Hepatocyte (in vitro differentiated cells): ENCODE results near the gene UNC5A. TPM values are rescaled to one million over a fixed set of nuclear protein-coding genes. Genes with fewer than 3 reads are reported as not detected.

Experiments used
- DNase-seq: peaks from one replicate; pipeline ENCODE4 v3.0.0-alpha.2; 2016; ENCODE audit warnings: low spot score
- H2AFZ ChIP-seq: fragments of 200-600 bp; sonication (generic); 2 replicates; pipeline ENCODE4 v1.6.0; 2016; ENCODE audit warnings: antibody characterized with exemption, mild to moderate bottlenecking
- H3K27ac ChIP-seq: fragments of 200-600 bp; sonication (generic); 2 replicates; pipeline ENCODE4 v1.5.1; 2016; ENCODE audit warnings: mild to moderate bottlenecking
- H3K27me3 ChIP-seq: fragments of 200-600 bp; sonication (generic); 2 replicates; pipeline ENCODE4 v1.6.1; 2016
- H3K36me3 ChIP-seq: fragments of 200-600 bp; sonication (generic); replicated peaks from 2 replicates; pipeline ENCODE4 v1.5.1; 2016; ENCODE audit warnings: low read depth; ENCODE audit not compliant: insufficient read depth
- H3K4me1 ChIP-seq: fragments of 200-600 bp; sonication (generic); 2 replicates; pipeline ENCODE4 v1.5.1; 2016; ENCODE audit warnings: mild to moderate bottlenecking, moderate library complexity; ENCODE audit not compliant: insufficient read depth
- H3K4me2 ChIP-seq: fragments of 200-600 bp; sonication (generic); 2 replicates; pipeline ENCODE4 v1.6.0; 2016
- H3K4me3 ChIP-seq: fragments of 200-600 bp; sonication (generic); 2 replicates; pipeline ENCODE4 v1.5.1; 2016; ENCODE audit warnings: mild to moderate bottlenecking
- H3K79me2 ChIP-seq: fragments of 200-600 bp; sonication (generic); 2 replicates; pipeline ENCODE4 v1.6.0; 2017; ENCODE audit warnings: mild to moderate bottlenecking
- H3K9me2 ChIP-seq: fragments of 200-600 bp; sonication (generic); replicated peaks from 2 replicates; pipeline ENCODE4 v1.6.0; 2017; ENCODE audit warnings: mild to moderate bottlenecking; ENCODE audit not compliant: insufficient read depth
- H3K9me3 ChIP-seq: fragments of 200-600 bp; sonication (generic); 2 replicates; pipeline ENCODE4 v1.5.1; 2016; ENCODE audit warnings: low read depth, mild to moderate bottlenecking
- H4K20me1 ChIP-seq: fragments of 200-600 bp; sonication (generic); 2 replicates; pipeline ENCODE4 v1.6.0; 2016; ENCODE audit warnings: mild to moderate bottlenecking; ENCODE audit not compliant: insufficient read depth, poor library complexity, severe bottlenecking
- EZH2 ChIP-seq: fragments of 200-600 bp; sonication (generic); IDR thresholded peaks from 2 replicates; pipeline ENCODE4 v1.6.1; 2016; ENCODE audit warnings: antibody characterized with exemption, mild to moderate bottlenecking, borderline replicate concordance
- EZH2phosphoT487 ChIP-seq: fragments of 200-600 bp; sonication (generic); IDR thresholded peaks from one replicate; pipeline ENCODE4 v1.6.1; 2018; ENCODE audit warnings: antibody characterized with exemption, mild to moderate bottlenecking, low read depth, moderate library complexity; ENCODE audit not compliant: unreplicated experiment, severe bottlenecking
- WGBS: methylation state at CpG from one replicate; pipeline ENCODE4 v1.1.6; 2016; ENCODE audit warnings: low lambda C conversion rate; ENCODE audit errors: missing lambda C conversion rate; 5-methylcytosine and 5-hydroxymethylcytosine counted together
- polyA plus RNA-seq: library from polyadenylated mRNA; unstranded; fragments of >200 nt; fragmentation: Nextera tagmentation; extraction: Ambion mirVana; gene quantifications from 2 replicates; pipeline ENCODE4 v1.2.1, GENCODE V29; 2016
- total RNA-seq: library from RNA; depleted of rRNA; stranded (reverse); fragments of >200 nt; gene quantifications from 2 replicates; pipeline ENCODE4 v1.2.3, GENCODE V29; 2014
- TF ChIP-seq, protein P1 (sequence below): fragments of 200-600 bp; sonication (generic); IDR thresholded peaks from 2 replicates; pipeline ENCODE4 v1.5.1; 2016; ENCODE audit warnings: antibody characterized with exemption, mild to moderate bottlenecking; ENCODE audit not compliant: poor library complexity

Gene UNC5A
- total and polyA plus RNA-seq, 2 experiments from 2014 or later, result 0.10 to 1.1 TPM

DNA sequence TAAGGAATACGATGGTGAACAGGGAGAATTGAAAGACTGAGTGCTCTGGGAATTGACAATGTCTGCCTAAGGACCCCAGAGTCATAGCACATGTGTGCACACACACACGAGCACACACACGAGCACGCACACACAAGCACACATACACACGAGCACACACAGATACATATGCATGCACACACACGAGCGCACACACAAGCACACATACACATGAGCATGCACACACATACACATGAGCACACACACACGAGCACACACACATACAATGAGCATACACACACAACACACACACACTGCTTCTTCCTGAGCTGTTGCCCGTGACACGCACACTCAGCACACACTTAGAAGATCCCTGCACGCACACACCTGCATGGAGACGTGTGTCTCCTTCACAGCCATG lies 10.9 kb upstream of the UNC5A start:
- no peak for DNase-seq
- Histone ChIP-seq H3K4me2 (no peak overlapping the region), H2AFZ (no peak overlapping the region), H3K27ac (no peak overlapping the region), H3K36me3 (no peaks in the 10 kb centered on the region), H4K20me1 (no peaks in the 10 kb centered on the region), H3K79me2 (no peaks in the 10 kb centered on the region), H3K9me3 (no peaks in the 10 kb centered on the region), H3K27me3 (peaks cover 24% of the 10 kb centered on the region), H3K4me3 (no peak overlapping the region), H3K9me2 (no peaks in the 10 kb centered on the region), H3K4me1 (no peaks in the 10 kb centered on the region)
- TF ChIP-seq EZH2 (no peak), EZH2phosphoT487 (no peak)
- TF ChIP-seq, protein P1, sequence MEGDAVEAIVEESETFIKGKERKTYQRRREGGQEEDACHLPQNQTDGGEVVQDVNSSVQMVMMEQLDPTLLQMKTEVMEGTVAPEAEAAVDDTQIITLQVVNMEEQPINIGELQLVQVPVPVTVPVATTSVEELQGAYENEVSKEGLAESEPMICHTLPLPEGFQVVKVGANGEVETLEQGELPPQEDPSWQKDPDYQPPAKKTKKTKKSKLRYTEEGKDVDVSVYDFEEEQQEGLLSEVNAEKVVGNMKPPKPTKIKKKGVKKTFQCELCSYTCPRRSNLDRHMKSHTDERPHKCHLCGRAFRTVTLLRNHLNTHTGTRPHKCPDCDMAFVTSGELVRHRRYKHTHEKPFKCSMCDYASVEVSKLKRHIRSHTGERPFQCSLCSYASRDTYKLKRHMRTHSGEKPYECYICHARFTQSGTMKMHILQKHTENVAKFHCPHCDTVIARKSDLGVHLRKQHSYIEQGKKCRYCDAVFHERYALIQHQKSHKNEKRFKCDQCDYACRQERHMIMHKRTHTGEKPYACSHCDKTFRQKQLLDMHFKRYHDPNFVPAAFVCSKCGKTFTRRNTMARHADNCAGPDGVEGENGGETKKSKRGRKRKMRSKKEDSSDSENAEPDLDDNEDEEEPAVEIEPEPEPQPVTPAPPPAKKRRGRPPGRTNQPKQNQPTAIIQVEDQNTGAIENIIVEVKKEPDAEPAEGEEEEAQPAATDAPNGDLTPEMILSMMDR, result no peak
- WGBS, result 87% methylated on average over 12 of the region's 12 CpGs

DNA sequence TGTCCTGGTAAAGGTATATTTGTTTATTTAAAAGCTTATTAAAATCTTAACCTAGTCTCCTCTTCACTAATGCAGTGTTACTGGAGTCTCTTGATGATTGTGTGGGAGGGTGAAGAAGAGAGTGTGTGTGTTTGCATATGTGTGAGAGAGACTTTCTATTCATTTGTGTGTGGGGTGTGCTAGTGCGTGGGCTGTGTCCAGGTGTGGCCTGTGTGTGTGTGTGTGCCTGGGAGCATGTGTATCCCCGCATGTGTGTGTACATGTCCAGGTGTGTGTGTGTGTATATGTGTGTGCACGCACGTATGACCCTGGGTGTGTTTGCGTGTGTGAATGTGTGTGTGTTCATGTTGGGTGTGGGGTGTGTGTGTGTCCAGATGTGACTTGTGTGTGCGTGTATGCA lies 10.3 kb upstream of the UNC5A start:
- no peak overlapping the region for H3K4me2 ChIP-seq
- no peaks in the 10 kb centered on the region for H3K36me3 ChIP-seq
- H4K20me1 ChIP-seq, result no peaks in the 10 kb centered on the region
- peaks cover 26% of the 10 kb centered on the region for H3K27me3 ChIP-seq
- DNase-seq, result no peak
- 96% methylated on average over 6 of the region's 6 CpGs for WGBS
- H3K27ac ChIP-seq, result no peak overlapping the region
- H3K4me1 ChIP-seq, result no peaks in the 10 kb centered on the region
- no peak overlapping the region for H2AFZ ChIP-seq
- no peaks in the 10 kb centered on the region for H3K9me2 ChIP-seq
- no peaks in the 10 kb centered on the region for H3K79me2 ChIP-seq
- H3K4me3 ChIP-seq, result no peak overlapping the region
- no peak for TF ChIP-seq EZH2phosphoT487
- TF ChIP-seq, protein P1, result no peak
- no peak for TF ChIP-seq EZH2
- no peaks in the 10 kb centered on the region for H3K9me3 ChIP-seq

DNA sequence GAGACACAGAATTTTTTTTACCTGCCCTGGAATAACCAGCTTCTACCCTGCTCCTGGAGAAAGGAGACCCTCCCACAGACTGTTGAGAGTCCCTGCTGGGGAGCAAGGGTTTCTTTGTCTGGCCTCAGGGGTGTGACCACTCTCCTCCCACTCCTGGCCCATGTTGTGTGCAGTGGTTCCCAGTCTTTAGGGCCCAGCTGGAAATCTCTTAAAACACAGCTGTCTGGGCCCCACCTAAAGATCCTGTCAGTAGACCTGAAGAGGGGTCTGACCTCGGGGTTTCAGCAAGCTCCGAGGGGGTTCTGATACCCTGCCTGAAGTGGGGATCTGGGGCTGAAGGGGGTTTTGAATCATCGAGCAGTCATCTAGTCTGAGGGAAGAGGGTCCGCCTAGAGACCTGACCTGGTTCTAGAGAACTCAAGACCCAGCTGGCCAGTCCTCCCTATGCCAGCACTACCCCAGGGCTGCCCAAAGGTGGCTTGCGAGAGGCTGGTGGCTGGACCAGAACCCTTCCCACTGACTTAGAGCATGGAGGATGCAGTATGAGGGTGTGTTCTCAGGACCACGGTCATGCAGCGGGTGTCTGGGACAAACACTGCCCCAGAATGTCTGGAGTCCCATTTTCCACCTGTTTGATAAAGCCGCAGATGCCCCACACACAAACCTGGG lies 8.1 kb upstream of the UNC5A start:
- Histone ChIP-seq H3K9me2 (no peaks in the 10 kb centered on the region), H3K27ac (no peak overlapping the region), H2AFZ (no peak overlapping the region), H3K9me3 (no peaks in the 10 kb centered on the region), H3K79me2 (no peaks in the 10 kb centered on the region), H3K4me2 (no peak overlapping the region), H4K20me1 (no peaks in the 10 kb centered on the region), H3K4me3 (no peak overlapping the region), H3K27me3 (peaks cover 22% of the 10 kb centered on the region), H3K4me1 (no peaks in the 10 kb centered on the region), H3K36me3 (no peaks in the 10 kb centered on the region)
- TF ChIP-seq EZH2phosphoT487 (no peak), EZH2 (no peak)
- TF ChIP-seq, protein P1, result no peak
- no peak for DNase-seq
- 90% methylated on average over 8 of the region's 8 CpGs for WGBS
